Lower leg skin (tissue), 3 donors: ENCODE data around the gene CES2.

Experiments
- POLR2A ChIP-seq, 2 donors: fragments of 450-650 bp; IDR thresholded peaks; one replicate each; pipeline ENCODE4 v1.6.1; 2016 to 2017; ENCODE audit warnings: antibody characterized with exemption in 2 of 2, mild to moderate bottlenecking in 1 of 2, moderate library complexity in 1 of 2
- TF ChIP-seq, protein P1 (sequence below), 3 donors: fragments of 450-650 bp; IDR thresholded peaks; one replicate each; pipeline ENCODE4 v1.5.1; 2016; ENCODE audit warnings: antibody characterized with exemption in 3 of 3, mild to moderate bottlenecking in 3 of 3, moderate library complexity in 2 of 3

GRCh38 chr16:66903544-66904427 is 31.5 kb upstream of the CES2 start:
- TF ChIP-seq, protein P1, sequence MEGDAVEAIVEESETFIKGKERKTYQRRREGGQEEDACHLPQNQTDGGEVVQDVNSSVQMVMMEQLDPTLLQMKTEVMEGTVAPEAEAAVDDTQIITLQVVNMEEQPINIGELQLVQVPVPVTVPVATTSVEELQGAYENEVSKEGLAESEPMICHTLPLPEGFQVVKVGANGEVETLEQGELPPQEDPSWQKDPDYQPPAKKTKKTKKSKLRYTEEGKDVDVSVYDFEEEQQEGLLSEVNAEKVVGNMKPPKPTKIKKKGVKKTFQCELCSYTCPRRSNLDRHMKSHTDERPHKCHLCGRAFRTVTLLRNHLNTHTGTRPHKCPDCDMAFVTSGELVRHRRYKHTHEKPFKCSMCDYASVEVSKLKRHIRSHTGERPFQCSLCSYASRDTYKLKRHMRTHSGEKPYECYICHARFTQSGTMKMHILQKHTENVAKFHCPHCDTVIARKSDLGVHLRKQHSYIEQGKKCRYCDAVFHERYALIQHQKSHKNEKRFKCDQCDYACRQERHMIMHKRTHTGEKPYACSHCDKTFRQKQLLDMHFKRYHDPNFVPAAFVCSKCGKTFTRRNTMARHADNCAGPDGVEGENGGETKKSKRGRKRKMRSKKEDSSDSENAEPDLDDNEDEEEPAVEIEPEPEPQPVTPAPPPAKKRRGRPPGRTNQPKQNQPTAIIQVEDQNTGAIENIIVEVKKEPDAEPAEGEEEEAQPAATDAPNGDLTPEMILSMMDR (IDR thresholded peaks at IDR 0.05): no peak
- no peak for TF ChIP-seq POLR2A (IDR thresholded peaks at IDR 0.05)
